OCI-LY3 (cell line): ENCODE measurements around the gene PSAPL1.

Experiments used
- H2AFZ ChIP-seq: fragments of 200-600, 300-600 bp; shearing (Covaris generic); 2 replicates; pipeline ENCODE4 v1.6.0; 2014; ENCODE audit warnings: antibody characterized with exemption, low read depth, low read length
- H3K27ac ChIP-seq: fragments of 200-600, 300-600 bp; sonication (generic); 2 replicates; pipeline ENCODE4 v1.5.1; 2014; ENCODE audit warnings: mild to moderate bottlenecking, low read length, moderate library complexity, mixed read lengths
- H3K27me3 ChIP-seq: fragments of 200-600, 300-600 bp; sonication (generic); 2 replicates; pipeline ENCODE4 v1.6.1; 2014; ENCODE audit warnings: low read depth, low read length, mixed read lengths
- H3K36me3 ChIP-seq: fragments of 200-600, 300-600 bp; sonication (generic); replicated peaks from 2 replicates; pipeline ENCODE3; 2014; ENCODE audit warnings: low read depth, low read length, mixed read lengths
- H3K4me1 ChIP-seq: fragments of 300-600, 200-600 bp; sonication (generic); 2 replicates; pipeline ENCODE4 v1.6.1; 2014; ENCODE audit warnings: low read length, mixed read lengths
- H3K4me2 ChIP-seq: fragments of 200-600, 300-600 bp; sonication (generic); 2 replicates; pipeline ENCODE4 v1.6.1; 2014; ENCODE audit warnings: low read length, mixed read lengths
- H3K4me3 ChIP-seq: fragments of 300-600, 200-600 bp; sonication (generic); 2 replicates; pipeline ENCODE4 v1.5.1; 2014; ENCODE audit warnings: antibody characterized with exemption, mild to moderate bottlenecking, low read length, moderate library complexity
- H3K79me2 ChIP-seq: fragments of 300-600, 200-600 bp; shearing (Covaris generic); 2 replicates; pipeline ENCODE4 v1.6.1; 2014; ENCODE audit warnings: mild to moderate bottlenecking, low read length, mixed read lengths
- H3K9ac ChIP-seq: fragments of 300-600, 200-600 bp; shearing (Covaris generic); 2 replicates; pipeline ENCODE4 v1.6.0; 2014; ENCODE audit warnings: mild to moderate bottlenecking, low read length, moderate library complexity
- H3K9me3 ChIP-seq: fragments of 200-600, 300-600 bp; shearing (Covaris generic); 2 replicates; pipeline ENCODE4 v1.6.1; 2014; ENCODE audit warnings: low read length, mixed read lengths; ENCODE audit not compliant: insufficient read depth
- H4K20me1 ChIP-seq: fragments of 200-600, 300-600 bp; sonication (generic); 2 replicates; pipeline ENCODE4 v1.6.1; 2016; ENCODE audit warnings: low read length, mixed read lengths; ENCODE audit not compliant: insufficient read depth
- CTCF ChIP-seq: fragments of 200-600, 300-600 bp; sonication (generic); IDR thresholded peaks from 2 replicates; pipeline ENCODE4 v1.5.1; 2014; ENCODE audit warnings: antibody characterized with exemption, low read length, low read depth
- EZH2phosphoT487 ChIP-seq: fragments of 200-600 bp; shearing (Covaris generic); IDR thresholded peaks from 2 replicates; pipeline ENCODE4 v1.6.1; 2018; ENCODE audit warnings: antibody characterized with exemption, mixed run types, low read depth

The PSAPL1 gene

GRCh38 chr4:7403001-7403400, 31.7 kb downstream of the PSAPL1 start:
- Histone ChIP-seq H3K4me3 (no peak overlapping the region), H3K27ac (no peak overlapping the region), H2AFZ (no peak overlapping the region), H3K9me3 (no peaks in the 10 kb centered on the region), H3K4me2 (no peak overlapping the region), H3K9ac (no peak overlapping the region), H3K27me3 (no peaks in the 10 kb centered on the region), H3K36me3 (no peaks in the 10 kb centered on the region), H3K79me2 (no peaks in the 10 kb centered on the region), H4K20me1 (no peaks in the 10 kb centered on the region), H3K4me1 (no peaks in the 10 kb centered on the region)
- TF ChIP-seq CTCF (no peak), EZH2phosphoT487 (no peak)

- Histone ChIP-seq H3K4me2 (no peak overlapping the region), H3K4me1 (no peaks in the 10 kb centered on the region)
- TF ChIP-seq CTCF = no peak
- no peak for TF ChIP-seq EZH2phosphoT487
Measured at GRCh38 chr4:7402526-7402925, 32.2 kb downstream of the PSAPL1 start.

GRCh38 chr4:7400671-7401298, 33.9 kb downstream of the PSAPL1 start:
- no peaks in the 10 kb centered on the region for H3K9me3 ChIP-seq
- no peak overlapping the region for H3K4me3 ChIP-seq
- H3K9ac ChIP-seq = no peak overlapping the region
- TF ChIP-seq CTCF = no peak
- no peak for TF ChIP-seq EZH2phosphoT487
- no peaks in the 10 kb centered on the region; the same call in 1 of the 2 replicates for H3K27me3 ChIP-seq
- no peak overlapping the region for H3K4me2 ChIP-seq
- H3K36me3 ChIP-seq = no peaks in the 10 kb centered on the region
- no peaks in the 10 kb centered on the region for H3K79me2 ChIP-seq
- no peak overlapping the region for H2AFZ ChIP-seq
- no peaks in the 10 kb centered on the region for H4K20me1 ChIP-seq
- H3K4me1 ChIP-seq = no peaks in the 10 kb centered on the region
- H3K27ac ChIP-seq = no peak overlapping the region

More at GRCh38 chr4:7402526-7402925, 32.2 kb downstream of the PSAPL1 start:
- Histone ChIP-seq H3K9me3 (no peaks in the 10 kb centered on the region), H3K4me3 (no peak overlapping the region), H3K27ac (no peak overlapping the region), H4K20me1 (no peaks in the 10 kb centered on the region), H3K36me3 (no peaks in the 10 kb centered on the region), H3K9ac (no peak overlapping the region), H3K79me2 (no peaks in the 10 kb centered on the region), H2AFZ (no peak overlapping the region), H3K27me3 (no peaks in the 10 kb centered on the region)

GRCh38 chr4:7399440-7400234, 35.1 kb downstream of the PSAPL1 start:
- TF ChIP-seq EZH2phosphoT487 (no peak), CTCF (no peak)
- Histone ChIP-seq H3K27ac (no peak overlapping the region), H3K4me2 (no peak overlapping the region), H3K4me3 (no peak overlapping the region), H3K27me3 (no peaks in the 10 kb centered on the region; the same call in 1 of the 2 replicates), H3K36me3 (no peaks in the 10 kb centered on the region), H2AFZ (no peak overlapping the region), H3K9me3 (no peaks in the 10 kb centered on the region), H3K79me2 (no peaks in the 10 kb centered on the region), H4K20me1 (no peaks in the 10 kb centered on the region), H3K9ac (no peak overlapping the region), H3K4me1 (no peaks in the 10 kb centered on the region)
